NCI-H128 (cell line): ENCODE results near the gene SLC49A3.
"Not testable (repeated sequence)": the region's sequence is repeated elsewhere in the genome, so short reads cannot be mapped to it uniquely, and the experiment has no call there.

ENCODE experiments used
- DNase-seq: peaks from one replicate; lab custom pipeline; 2025; ENCODE audit not compliant: unreplicated experiment; lab: John Stamatoyannopoulos, UW

The SLC49A3 gene

GRCh38 chr4:703336-704197, 14.6 kb upstream of the SLC49A3 start:
- DNase-seq, result no peak

GRCh38 chr4:702618-703048, 13.7 kb upstream of the SLC49A3 start:
- no peak for DNase-seq

GRCh38 chr4:700587-701264, 11.8 kb upstream of the SLC49A3 start:
- no peak for DNase-seq

- no peak for DNase-seq
These were observed 11.0 kb upstream of the SLC49A3 start for GRCh38 chr4:699816-700580.

GRCh38 chr4:694341-694940, 5.5 kb upstream of the SLC49A3 start:
- DNase-seq, result not testable (repeated sequence)

- DNase-seq, result no peak
These were observed 4.0 kb upstream of the SLC49A3 start for GRCh38 chr4:692771-693554.

- DNase-seq, result no peak
These were observed 772 bp upstream of the SLC49A3 start for GRCh38 chr4:689723-690122.

- DNase-seq, result no peak
These were observed 739 bp downstream of the SLC49A3 start for GRCh38 chr4:687971-688853.

GRCh38 chr4:687048-687970, 1.6 kb downstream of the SLC49A3 start:
- DNase-seq, result no peak

GRCh38 chr4:686413-687040, 2.4 kb downstream of the SLC49A3 start:
- DNase-seq, result no peak

GRCh38 chr4:685679-686412, 3.1 kb downstream of the SLC49A3 start:
- no peak for DNase-seq

- no peak for DNase-seq
These were observed 4.2 kb downstream of the SLC49A3 start for GRCh38 chr4:684623-685327.

- no peak for DNase-seq
These were observed 4.8 kb downstream of the SLC49A3 start for GRCh38 chr4:683982-684622.

GRCh38 chr4:683247-683897, 5.6 kb downstream of the SLC49A3 start:
- DNase-seq, result no peak

GRCh38 chr4:682490-683172, 6.3 kb downstream of the SLC49A3 start:
- DNase-seq, result no peak
